GM18907 (cell line): Measurements from ENCODE around the gene KSR1.
"Not testable (repeated sequence)": the region's sequence is repeated elsewhere in the genome, so short reads cannot be mapped to it uniquely, and the experiment has no call there.

Experiments used
- ATAC-seq: cut with Tn5 transposase; IDR thresholded peaks from one replicate; pipeline ENCODE4 v1.9.1; 2021; ENCODE audit warnings: mild to moderate bottlenecking, moderate library complexity; ENCODE audit not compliant: unreplicated experiment

KSR1 gene

DNA sequence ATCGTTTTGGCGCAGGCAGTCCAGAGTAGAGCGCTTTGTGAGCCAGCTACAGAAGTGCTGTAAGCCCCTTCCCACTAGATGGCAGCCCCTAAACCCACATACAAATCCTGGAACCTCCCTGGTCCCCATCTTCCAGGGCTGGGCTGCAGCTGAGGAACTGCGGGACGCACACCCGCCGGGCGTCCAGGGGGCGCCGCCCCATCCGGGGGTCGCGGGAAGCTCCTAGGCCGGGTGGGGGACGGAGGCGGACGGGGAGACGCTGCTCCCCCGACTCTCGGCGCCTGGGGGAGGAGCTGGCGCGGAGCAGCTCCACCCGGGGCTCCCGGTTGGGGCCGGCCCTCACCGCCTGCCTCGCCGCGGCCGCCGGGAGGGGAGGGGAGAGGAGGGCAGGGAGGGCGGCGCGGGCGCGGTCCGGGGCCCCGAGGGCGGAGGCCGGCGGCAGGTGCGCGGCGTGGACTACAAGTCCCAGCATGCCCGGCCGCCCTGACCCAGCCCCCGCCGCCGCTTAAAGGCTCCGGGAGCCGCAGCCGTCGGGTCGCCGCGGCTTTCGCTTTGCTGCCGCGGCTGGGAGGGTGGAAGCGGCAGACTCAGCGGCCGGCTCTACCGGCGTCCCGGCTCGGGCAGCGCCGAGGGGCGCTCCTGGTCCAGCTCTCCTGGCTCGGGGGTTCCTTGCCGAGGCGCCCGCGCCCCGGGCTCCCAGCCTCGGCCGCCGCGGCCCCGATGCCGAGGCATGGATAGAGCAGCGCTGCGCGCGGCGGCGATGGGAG, at the start of gene KSR1:
TSS of gene KSR1 (plus strand) at position 535 of the 767 bp plus-strand sequence. CDS start at position 731, 196 bp downstream.
- ATAC-seq = peak; percentile 86

DNA sequence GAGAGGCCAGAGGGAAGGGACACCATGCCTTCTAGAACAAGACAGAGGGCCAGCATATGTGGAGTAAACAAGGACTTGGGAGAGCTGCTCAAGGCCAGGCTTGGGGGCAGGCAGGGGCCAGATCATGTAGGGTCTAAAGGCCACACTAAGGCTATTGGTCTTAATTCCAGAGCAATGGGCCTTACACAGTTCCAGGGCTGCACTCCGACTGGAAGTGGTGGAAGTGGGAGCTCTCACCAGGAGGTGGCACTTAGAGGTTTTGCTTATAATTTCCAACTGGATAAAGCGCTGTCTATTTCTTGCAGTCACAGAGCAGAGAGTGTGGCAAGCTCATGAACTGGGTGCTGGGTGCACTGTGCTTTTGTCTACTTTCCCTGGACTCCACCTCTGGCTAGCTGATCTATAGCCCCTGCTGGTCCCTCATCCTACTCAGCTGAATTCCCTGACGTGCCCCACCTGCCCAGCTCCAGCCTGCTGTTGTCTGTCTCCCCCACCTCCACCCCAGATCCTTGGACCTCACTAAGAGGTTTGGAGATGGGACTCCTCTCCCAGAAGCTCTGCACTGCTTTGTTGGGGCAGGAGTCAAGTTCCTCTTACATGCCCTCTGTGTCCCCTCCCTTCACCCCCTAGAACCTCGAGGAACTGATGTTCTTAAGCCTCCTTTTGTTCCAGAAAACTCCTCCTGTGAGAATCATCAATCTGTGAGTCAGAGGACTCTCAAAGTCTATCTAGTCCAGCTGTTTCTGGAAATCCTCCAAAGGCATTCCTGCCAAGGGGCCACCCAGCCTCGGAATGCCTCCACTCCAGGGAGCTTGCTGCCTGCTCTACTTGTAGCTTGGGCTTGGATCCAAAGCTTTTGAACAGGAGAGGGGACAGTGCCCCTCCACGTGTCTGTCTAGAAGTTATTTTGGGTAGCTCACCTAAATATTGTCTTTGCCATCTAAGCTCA, 48.1 kb upstream of the KSR1 start:
- ATAC-seq = no peak

DNA sequence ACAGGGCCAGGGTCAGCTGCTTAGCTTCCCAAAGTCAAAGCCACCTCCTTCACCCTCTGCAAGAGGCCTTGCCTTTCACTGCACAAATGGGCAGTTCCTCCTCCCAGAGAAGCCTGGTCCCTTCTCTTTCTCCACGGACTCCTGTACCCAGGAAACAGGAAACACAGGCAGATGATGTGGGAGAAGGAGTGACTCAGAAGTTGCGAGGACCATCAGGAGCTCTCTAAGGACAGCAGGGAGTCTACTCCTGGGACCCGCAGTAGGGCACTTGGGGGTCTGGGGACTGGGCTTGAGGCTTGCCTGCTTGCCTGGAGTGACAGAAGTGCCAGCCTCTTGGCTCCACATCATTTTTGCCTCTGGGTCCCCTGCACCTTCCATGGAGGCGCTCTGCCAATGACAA, 47.4 kb upstream of the KSR1 start:
- no peak for ATAC-seq

DNA sequence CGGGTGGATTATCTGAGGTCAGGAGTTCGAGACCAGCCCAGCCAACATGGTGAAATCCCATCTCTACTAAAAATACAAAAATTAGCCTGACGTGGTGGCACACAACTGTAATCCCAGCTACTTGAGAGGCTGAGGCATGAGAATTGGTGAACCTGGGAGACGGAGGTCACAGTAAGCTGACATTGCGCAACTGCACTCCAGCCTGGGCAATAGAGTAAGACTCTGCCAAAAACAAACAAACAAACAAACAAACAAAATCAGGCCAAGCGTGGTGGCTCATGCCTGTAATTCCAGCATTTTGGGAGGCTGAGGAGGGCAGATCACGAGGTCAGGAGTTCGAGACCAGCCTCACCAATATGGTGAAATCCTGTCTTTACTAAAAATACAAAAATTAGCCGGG, 44.1 kb upstream of the KSR1 start:
- not testable (repeated sequence) for ATAC-seq

DNA sequence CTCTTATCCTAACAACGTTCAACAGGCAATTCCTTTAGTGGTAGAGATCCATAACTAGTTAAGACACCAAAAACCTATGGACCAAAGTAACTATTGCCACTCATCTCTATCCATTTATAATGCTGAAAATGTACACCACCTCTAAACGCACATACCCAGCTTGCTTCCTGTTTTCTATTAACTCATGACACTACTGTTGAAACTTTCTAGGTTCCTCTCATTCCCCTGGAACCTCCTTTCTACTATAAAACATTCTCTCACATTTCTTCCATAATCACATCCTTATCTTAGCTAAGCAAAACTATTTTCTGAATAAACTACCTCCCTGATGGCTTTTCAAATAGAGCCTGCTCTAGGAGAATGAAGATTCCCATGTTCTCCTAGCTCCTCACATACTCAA, 42.9 kb upstream of the KSR1 start:
- ATAC-seq = no peak

DNA sequence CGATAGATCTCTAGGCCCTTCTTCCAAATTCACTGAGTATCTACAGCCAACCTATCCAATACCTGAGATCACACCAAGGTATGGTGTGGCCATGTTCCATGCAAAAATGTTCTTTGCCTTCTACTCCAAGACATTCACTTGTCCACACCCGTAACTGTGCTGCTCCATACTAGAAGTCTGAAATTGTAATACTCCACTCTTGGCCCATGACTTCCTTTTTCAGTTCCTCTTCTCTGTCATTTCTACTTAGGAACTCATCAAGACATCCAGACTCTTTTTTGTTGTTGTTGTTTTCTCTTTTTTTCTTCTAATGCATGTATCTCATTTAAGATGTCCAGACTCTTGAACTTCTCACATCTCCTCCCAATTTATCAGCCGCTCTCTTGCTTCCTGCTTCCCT, 42.5 kb upstream of the KSR1 start:
- ATAC-seq = no peak

DNA sequence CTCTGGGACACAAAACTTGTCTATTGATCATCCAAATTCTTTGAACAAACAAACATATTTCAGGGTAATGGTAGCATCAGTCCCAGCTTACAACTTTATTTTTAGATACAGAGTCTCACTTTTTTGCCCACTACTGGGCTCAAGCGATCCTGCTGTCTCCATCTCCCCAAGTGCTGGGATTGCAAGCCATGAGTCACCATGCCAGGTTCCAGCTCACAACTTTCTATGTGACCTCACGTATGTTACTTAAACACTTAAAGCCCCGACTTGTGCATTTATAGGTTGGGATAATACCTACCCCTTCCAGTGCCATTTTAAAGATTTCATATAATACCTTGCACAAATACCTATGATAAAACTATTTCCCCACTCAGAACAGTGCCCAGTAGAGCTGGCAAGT, 42.0 kb upstream of the KSR1 start:
- ATAC-seq = no peak

DNA sequence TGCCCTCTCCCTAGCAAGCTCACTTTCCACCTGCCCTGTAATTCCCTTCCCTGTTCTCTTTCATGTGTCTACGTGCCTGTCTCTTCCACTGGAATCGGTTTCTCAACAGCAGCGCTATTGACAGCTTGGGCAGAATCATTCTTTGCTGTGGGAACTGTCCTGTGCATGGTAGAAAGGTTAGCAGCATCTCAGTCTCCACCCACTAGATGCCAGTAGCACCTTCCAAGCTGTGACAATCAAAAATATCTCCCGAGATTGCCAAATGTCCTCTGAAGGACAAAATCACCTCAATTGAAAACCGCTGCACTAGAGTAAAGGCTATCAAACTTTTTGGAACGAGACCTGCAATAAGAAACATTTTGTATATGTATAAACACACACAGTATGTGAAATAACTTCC, 41.6 kb upstream of the KSR1 start:
- ATAC-seq = no peak

DNA sequence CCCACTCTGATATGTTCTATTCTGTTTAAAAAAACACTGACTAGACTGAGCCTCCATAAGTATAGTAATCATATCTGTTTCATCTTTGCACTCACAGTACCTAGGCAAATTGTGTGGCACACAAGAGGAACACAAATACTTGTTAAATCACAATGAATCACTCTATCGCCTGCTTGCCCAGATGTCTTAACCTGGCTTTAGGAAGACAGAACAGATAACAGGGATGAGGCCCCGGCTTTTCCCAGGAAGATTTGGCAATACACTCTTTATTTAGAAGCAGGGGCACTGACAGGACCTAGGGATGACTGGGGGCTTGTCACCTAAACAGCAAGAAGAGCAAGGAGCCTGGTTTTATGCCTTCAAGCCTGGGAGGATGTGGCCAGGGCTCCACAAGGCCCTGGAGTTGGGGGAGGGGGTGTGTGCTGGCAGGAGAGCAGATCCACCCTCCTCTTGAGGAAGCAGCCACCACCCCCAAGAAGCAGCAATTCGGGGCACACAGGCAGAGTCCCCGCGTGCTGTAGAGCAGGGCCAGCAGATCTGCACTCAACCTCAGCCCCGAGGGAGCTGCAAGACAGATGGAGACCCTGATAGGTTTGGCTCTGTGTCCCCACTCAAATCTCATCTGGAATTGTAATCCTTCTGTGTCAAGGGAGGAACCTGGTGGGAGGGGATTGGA, 41.0 kb upstream of the KSR1 start:
- no peak for ATAC-seq

DNA sequence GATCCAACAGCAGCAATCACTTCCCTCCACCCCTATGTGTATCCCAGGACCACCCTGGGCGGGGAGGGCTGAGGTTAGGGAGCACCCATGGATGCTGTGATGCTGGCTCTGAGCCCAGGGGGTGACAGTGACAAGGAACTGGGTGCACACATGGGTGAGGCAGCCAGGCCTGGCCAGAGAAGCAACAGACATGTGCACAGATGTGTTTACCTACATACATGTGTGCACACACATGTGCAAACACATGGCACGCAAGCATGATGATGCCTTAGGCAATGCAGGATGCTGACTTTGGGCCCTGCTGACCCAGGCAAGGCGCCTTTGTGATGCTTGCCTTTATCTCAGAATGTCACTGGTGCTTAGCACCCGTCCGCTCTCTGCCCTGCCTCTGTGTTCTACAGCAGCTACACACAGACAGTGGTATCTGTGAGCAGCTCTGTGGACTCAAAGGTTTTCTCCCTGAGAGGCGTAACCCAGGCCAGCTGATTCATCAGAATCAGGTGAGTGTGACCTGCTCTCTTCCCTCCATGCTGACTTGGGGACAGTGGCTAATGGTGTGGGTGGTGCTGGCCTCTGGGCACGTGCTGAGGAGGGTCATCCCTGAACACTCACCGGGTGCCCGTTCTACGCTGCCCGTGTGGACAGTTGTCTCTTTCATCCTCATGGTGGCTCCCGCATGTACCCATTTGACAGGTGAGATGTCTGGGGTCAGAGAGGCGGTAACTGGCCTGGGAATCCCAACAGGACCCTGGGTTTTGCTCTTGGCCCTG, 38.5 kb upstream of the KSR1 start:
- no peak for ATAC-seq

DNA sequence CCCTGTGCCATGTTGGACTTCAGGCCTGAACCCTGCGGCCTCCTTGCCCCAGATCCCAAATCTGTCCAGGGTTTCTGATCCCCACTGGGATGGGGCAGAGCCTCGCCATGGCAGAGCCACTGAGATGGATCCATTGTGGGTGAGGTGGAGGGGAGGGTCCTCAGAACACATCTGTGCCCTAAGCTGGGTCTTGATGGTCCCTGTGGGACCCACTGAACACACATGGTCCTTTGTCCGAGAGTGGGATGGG, 38.0 kb upstream of the KSR1 start:
- no peak for ATAC-seq

DNA sequence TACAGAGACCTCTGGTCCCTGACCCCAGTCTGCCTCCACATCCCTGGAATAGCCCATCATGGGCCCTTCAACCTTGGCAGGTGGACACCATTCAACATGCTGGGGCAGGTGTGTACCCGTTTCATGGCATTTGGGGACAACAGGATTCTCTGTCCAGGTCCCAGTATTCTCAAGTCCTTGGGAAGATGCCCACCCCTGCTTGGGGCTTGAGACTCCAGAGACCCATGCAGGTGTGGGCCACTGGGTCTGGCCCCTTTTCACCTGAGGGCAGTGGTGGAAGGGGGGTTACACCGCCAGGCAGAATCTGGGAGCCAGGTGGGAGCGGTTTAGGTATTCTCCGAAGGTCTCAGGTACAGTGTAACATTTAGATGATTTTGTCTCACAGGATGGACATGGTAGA, 37.1 kb upstream of the KSR1 start:
- no peak for ATAC-seq

DNA sequence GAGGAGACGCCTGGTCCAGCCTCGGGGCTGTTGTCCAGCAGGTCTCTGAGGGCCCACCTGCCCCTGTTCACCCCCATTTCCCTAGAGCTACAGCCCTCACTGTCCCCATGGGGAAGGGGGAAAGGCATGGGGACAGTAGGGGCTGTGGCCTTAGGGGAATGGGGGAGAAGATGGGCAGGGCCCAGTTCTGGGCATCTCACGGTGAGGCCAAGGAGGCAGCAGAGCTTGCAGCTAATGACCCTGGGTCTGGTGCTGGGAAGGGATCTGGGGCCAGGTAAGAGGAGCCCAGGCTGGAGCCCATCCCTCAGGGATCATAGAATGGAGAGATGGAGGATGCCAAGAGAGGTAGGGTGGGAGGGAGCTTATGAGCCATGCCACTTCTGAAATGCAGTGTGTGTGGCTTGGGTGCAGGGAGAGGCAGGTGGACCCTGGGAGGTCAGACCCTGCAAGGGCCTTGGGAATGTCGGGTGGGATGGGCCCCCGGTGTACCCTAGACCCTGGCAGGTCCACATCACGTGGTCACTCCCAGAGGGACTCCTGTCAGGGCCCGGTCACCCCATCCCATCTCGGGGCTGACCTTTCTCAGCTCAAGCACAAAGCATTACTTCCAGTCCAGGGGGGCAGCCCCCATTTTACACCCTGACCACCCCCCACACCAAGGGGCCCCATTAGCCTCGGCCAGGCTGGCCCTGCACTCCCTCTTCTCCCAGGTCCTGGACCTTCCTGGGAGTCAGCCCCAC, 35.9 kb upstream of the KSR1 start:
- no peak for ATAC-seq

DNA sequence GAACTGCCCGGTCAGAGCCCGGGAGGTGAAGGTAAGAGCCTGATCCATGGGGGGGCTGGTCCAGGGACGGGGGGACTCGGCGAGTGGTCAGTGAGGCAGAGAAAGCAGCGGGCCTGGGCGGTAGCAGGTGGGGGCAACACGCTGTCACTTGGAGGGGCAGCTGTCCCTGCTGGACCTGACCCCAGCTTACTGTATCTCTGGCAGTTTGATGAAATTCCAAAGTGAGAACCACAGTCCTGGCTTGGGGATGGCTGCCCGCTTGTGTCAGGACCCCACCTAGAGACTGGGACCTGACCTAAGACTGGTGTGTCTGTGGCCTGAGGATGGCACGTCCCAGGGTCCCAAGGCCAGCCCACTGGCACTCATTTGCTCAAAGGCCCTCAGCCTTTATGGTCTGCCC, 35.1 kb upstream of the KSR1 start:
- ATAC-seq = no peak

DNA sequence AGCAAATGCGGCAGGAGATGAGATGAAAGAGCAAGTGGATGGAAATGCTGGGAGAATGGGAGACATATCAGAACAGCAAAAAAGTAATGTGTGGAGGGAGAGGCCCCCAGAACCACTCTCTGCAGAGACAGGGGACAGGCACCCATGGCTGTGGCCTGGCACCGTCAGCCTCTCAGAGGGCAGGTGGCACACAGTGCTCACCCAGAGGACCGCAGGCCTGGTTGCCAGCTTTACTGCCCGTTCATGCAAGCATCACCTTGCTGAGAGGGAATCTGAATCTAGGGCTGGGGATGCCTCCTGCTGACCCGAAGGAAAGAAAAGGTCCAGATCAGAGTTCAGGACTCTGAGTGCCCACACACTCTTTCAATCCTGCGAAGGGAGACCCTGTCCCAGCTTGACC, 34.6 kb upstream of the KSR1 start:
- ATAC-seq = not testable (repeated sequence)

DNA sequence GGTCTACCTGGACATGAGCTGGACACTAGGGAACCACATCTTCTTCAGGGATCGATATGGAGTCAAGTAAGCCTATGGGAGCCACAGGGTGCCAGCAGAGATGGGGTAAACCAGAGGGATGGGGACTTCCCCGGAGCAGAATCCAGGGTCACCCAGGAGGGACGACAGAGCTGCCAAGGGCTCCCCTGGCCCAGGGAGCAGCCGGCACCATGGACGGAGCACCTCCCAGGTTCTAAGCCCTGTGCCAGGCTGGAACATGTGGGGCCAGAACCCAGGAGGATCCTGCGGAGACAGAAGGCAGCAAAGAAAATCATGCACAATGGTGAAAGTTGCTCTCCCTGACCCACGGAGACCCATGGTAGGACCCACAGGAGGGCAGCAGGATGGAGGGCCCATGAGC, 33.6 kb upstream of the KSR1 start:
- no peak for ATAC-seq

DNA sequence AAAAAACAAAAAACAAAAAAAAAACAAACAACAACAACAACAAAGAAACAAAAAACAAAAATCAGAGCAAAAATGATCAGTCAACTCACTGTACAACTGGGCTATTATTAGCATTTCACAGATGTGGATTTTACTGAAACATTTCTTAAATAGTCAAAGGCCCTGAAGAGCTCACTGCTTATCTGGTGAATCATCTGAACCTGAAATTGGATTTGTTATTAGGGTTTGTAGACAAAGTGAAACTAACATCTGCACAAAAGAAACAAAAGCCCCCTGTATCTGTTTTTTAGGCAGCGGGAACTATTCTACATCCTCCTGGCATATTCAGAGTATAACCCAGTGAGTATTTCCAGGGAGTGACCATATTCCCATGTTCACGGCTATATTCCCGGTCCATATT, 32.6 kb upstream of the KSR1 start:
- no peak for ATAC-seq

DNA sequence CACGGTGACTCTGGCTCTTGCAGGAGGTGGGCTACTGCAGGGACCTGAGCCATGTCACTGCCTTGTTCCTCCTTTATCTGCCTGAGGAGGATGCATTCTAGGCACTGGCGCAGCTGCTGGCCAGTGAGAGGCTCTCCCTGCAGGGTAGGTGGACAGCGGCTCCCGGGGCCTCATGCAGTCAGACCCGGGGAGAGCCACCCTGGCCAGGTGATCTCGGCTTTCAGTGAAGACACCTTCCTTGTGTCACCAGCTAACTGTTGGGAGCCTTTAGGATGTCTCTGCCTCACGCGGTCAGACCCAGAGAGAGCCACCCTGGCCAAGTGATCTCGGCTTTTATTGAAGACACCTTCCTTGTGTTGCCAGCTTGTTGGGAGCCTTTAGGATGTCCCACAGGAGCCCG, 31.7 kb upstream of the KSR1 start:
- ATAC-seq = no peak

DNA sequence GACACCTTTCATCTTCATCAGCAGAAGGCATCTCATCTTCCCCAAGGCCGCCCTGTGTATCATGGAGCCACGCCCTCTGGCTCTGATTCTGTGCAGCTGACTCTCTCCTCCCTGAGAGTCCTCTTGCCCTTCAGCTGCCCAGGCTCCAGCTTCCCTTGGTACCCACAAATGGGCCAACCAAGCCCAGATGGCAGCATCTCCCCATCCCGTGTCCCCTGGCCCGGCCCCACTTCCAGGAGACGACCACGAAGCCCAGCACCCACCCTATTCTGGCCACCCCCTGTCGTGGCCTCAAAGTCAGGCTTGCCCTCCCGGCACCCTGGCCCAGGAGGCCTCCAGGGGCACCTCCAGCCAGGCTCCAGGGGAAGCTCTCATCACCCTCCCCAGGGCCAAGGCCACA, 31.3 kb upstream of the KSR1 start:
- ATAC-seq = no peak

DNA sequence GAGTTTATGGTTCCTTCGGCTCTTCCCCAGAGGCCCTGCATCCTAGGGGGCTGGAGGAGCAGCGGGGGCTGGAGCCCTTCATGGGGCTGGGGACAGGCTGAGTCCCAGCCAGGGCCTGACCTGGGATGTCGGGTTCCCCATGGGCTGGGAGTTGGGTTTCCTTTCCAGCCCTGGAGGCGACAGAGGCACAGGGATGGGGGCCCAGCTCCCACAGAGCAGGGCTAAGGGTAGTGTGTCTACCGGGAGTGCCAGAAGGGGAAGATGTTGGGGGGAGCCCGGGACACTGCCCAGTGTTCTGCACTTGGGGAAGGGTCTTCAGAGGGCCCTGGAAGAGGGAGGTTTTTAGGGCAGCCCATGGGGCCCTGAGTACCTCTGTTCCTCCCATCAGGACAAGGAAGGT, 30.7 kb upstream of the KSR1 start:
- ATAC-seq = not testable (repeated sequence)
